Activated naive CD8-positive, alpha-beta T cell (primary cell): ENCODE data around the gene MYOG.
A peak's percentile ranks its signal among the peaks of the same experiment; 100 is the strongest.

ENCODE experiments used
- H3K27ac Mint-ChIP-seq: one replicate; pipeline ENCODE4 v1.8.0; 2021; ENCODE audit warnings: mixed read lengths
- H3K27me3 Mint-ChIP-seq: one replicate; pipeline ENCODE4 v1.8.0; 2021; ENCODE audit warnings: mixed read lengths
- H3K36me3 Mint-ChIP-seq: one replicate; pipeline ENCODE4 v1.8.0; 2021; ENCODE audit warnings: mixed read lengths
- H3K4me1 Mint-ChIP-seq: one replicate; pipeline ENCODE4 v1.8.0; 2021; ENCODE audit warnings: low read depth, mixed read lengths
- H3K4me3 Mint-ChIP-seq: one replicate; pipeline ENCODE4 v1.8.0; 2021; ENCODE audit warnings: mild to moderate bottlenecking, mixed read lengths
- H3K9me3 Mint-ChIP-seq: one replicate; pipeline ENCODE4 v1.8.0; 2021; ENCODE audit warnings: low read depth, mixed read lengths

Gene MYOG

DNA sequence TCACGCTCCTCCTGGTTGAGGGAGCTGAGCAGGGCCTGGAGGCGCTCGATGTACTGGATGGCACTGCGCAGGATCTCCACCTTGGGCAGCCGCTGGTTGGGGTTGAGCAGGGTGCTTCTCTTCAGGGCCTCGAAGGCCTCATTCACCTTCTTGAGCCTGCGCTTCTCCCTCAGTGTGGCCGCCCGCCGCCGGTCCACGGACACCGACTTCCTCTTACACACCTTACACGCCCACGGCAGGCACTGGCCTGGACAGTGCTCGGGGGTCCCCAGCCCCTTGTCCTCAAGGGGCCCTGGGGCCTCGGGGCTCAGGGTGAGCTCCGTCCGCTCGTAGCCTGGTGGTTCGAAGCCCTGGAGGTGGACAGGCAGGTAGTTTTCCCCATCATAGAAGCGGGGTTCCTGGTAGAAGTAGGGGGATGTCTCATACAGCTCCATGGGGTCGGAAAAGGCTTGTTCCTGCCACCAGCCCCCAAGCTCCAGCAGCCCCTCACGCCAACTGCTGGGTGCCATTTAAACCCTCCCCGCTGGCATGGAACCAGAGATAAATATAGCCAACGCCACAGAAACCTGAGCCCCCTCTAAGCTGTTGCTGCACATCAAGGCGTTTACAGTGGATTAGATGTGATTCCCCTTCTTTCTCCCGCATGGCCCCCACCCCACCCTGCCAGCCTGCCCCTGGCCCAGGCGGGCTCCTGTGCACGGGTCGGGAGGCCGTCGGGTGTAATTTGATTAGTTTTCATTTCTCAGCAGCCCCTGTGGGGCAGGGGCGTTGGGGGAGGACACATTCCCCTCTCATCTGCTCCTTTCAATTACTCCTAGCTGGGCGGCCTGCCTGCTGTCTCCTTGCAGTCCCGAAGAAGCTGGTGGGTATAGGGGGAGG lies at the start of gene MYOG:
TSS of gene MYOG (minus strand) at position 485 of the 879 bp plus-strand sequence. CDS start at position 434, 51 bp downstream.
- H3K36me3 Mint-ChIP-seq, result no peaks in the 10 kb centered on the region
- H3K4me3 Mint-ChIP-seq, result no peak within 1 kb of the TSS
- H3K4me1 Mint-ChIP-seq, result no peaks in the 10 kb centered on the region
- no peaks in the 10 kb centered on the region for H3K9me3 Mint-ChIP-seq
- no peak within 1 kb of the TSS for H3K27ac Mint-ChIP-seq
- peaks cover 7% of the 10 kb centered on the region for H3K27me3 Mint-ChIP-seq

DNA sequence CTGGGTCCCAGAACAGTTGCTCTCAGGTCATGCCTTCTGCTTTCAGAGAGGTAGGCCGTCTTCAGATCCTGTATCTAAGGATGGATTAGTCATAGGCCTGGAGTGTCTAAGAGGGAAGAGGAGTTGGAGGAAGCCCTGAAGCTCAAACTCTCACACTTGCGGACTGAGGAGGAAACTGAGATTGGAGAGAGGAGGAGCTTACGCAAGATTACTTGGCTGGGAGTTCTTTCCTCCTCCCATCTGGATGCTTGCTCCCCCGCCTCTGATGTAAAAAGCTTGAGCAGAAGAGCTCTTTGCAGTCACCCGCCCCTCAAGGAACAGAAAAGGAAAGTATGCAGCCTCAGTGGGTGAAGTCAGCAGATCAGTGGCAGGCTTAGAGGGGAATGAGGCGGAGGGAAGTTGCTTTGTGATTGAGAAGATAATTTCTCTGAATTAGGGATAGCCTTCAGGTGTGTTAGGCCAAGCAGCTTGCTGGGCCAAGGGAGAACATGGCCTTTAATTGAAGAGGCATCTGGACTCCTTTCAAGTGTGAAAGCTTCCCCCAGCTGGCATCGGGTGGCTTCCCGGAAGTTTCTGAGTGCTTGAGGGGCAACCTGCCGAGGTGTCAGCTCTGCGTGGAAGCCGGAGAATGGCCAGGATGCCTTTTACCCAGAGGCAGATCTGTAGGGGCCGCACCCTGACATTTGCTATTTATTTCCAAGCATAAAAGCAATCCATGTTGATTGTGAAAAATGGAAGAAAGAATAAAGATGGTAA lies 48.3 kb upstream of the MYOG start:
- Mint-ChIP-seq H3K27me3 (peaks cover 2% of the 10 kb centered on the region), H3K27ac (no peak overlapping the region), H3K36me3 (no peaks in the 10 kb centered on the region), H3K4me1 (no peaks in the 10 kb centered on the region), H3K9me3 (no peaks in the 10 kb centered on the region), H3K4me3 (no peak overlapping the region)

DNA sequence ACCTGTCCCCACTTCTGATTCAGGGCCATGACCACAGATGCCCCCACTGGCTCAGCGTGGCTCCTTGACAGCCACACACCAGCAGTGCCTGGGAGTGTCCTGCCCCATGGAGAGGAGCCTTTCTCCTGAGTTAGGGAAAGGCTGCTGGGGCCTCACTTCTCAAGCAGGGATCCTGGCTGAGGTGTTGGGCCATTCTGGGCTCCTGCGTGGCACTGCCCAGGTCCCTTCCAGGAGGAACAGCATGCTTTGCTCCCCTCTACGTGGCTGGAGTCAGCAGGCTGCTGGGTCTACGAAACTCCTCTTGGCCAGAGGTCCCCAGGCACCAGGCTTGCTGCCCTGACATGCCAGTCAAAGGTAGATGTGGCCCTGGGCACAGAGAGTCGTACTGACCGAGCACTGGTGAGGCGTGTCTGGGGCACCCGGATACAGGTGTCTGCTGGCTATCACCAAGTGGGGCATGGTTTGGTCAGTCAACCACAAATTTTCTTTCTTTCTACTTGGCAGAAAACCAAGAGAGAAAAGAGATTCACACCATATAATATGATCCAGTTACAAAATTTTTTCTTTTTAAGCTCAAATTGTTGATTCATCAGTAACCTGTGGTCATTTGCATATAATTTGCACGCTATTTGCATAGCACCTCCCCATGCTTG lies 45.9 kb upstream of the MYOG start:
- H3K4me3 Mint-ChIP-seq, result no peak overlapping the region
- H3K4me1 Mint-ChIP-seq, result peaks cover 10% of the 10 kb centered on the region
- H3K27ac Mint-ChIP-seq, result no peak overlapping the region
- no peaks in the 10 kb centered on the region for H3K36me3 Mint-ChIP-seq
- peaks cover 14% of the 10 kb centered on the region for H3K27me3 Mint-ChIP-seq
- no peaks in the 10 kb centered on the region for H3K9me3 Mint-ChIP-seq

DNA sequence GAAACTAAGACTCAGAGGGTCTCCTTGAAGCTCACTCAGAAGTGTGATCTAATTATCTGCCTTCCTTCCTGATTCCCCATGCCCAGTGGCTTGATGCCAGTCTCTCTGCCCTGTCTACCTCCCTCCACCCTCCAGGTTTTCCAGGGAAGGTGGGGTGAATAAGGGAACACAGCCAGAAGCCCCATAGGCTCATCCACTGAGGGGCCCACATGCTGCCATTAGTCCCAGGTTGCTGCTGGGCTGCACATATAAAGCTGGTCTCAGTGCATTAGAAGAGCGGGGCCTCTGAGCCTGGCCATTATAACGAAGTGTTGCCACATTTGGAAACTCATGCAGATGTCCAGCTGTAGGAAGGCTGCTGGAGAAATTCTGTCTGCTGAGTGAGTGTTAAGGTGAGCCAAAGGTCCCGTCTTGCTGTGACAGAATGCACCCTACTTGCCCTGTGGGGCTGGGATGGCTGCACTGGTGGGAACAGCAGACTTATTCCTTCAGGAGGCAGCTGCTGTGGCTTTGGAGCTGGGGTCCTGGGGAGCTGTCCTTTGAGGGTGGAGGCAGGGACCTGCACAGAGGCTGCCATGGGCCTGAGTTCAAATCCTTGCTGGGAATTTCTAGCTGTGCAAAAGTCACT lies 44.7 kb upstream of the MYOG start:
- peaks cover 12% of the 10 kb centered on the region for H3K4me1 Mint-ChIP-seq
- no peaks in the 10 kb centered on the region for H3K36me3 Mint-ChIP-seq
- H3K4me3 Mint-ChIP-seq, result no peak overlapping the region
- H3K9me3 Mint-ChIP-seq, result no peaks in the 10 kb centered on the region
- no peak overlapping the region for H3K27ac Mint-ChIP-seq
- H3K27me3 Mint-ChIP-seq, result peaks cover 21% of the 10 kb centered on the region

DNA sequence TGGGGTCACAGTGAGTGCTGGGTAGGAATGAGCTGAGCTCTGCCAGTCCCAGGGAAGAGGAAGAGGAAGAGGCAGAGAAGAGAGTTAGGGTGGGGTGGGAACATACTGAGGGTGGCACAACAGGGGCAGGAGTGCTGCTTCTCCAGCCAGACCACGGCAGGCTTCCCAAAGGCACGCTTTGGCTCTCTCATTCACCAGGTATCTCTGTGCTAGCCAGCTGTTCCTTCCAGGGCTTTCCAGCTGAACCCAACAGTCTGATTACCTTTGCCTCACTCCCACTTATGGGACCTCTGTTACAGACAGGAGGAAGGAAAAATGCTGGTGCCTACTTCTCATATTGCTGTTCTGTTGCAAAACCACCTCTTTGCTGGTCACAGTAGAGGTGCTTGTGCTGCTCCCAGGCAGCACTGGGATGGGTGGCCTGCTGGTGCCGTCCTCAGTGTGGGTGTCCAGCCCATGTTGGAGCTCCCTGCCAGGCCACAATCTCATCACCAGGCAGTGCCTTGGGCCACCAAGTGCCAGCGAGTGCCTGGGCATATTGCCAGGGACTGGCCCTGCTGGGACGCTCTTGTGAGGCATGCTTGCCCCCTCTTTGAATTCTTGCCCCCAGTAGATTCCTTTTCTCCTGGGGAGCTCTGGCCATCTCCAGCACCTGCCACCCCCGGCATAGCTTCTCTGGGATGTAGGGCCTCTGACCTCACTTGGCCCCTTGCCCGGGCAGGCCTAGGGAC lies 43.9 kb upstream of the MYOG start:
- peaks cover 23% of the 10 kb centered on the region for H3K27me3 Mint-ChIP-seq
- no peaks in the 10 kb centered on the region for H3K36me3 Mint-ChIP-seq
- H3K9me3 Mint-ChIP-seq, result no peaks in the 10 kb centered on the region
- no peak overlapping the region for H3K4me3 Mint-ChIP-seq
- no peak overlapping the region for H3K27ac Mint-ChIP-seq
- peaks cover 12% of the 10 kb centered on the region for H3K4me1 Mint-ChIP-seq

DNA sequence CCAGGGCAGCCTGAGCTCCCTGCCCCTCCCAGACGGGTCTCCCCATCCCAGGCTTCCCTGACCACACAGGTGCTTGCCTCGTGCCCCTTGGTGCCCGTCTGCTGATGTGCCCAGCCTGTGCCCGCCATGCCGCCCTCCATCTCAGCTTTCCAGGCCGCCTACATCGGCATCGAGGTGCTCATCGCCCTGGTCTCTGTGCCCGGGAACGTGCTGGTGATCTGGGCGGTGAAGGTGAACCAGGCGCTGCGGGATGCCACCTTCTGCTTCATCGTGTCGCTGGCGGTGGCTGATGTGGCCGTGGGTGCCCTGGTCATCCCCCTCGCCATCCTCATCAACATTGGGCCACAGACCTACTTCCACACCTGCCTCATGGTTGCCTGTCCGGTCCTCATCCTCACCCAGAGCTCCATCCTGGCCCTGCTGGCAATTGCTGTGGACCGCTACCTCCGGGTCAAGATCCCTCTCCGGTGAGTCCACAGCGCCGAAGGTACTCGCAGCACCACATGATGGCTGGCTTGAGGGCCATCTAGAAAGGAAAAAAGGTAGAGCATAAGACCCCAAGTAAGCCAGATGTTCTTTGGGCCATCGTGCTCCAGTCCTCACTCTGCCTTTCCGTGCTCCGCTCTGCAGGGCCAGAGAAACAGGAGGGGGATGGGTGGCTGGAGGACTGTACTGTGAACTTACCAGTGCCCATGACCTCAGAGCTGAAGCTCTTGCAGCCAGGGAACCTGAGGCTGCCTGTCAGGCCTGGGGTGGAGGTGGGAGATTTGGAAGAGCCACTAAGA lies 43.1 kb upstream of the MYOG start:
- Mint-ChIP-seq H3K36me3 (no peaks in the 10 kb centered on the region), H3K4me3 (no peak overlapping the region), H3K27me3 (peaks cover 23% of the 10 kb centered on the region), H3K4me1 (peaks cover 12% of the 10 kb centered on the region), H3K27ac (no peak overlapping the region), H3K9me3 (no peaks in the 10 kb centered on the region)

DNA sequence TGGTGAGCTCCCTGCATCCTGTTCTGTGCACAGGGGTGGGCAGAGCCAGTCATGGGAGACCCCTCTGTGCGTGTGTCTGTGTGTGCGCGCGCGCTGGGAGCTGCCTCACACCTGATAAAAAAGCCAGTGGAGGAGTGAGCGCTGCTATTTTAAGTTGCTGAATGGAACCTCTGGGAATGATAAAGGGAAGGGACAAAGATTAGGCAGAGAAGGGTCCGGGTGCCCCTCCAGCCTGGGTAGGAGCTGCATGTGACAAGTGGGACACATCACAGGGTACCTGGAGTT lies 42.6 kb upstream of the MYOG start:
- Mint-ChIP-seq H3K4me1 (peaks cover 12% of the 10 kb centered on the region), H3K27ac (no peak overlapping the region), H3K27me3 (peaks cover 27% of the 10 kb centered on the region), H3K36me3 (no peaks in the 10 kb centered on the region), H3K9me3 (no peaks in the 10 kb centered on the region), H3K4me3 (peak overlapping the region; percentile 20)

DNA sequence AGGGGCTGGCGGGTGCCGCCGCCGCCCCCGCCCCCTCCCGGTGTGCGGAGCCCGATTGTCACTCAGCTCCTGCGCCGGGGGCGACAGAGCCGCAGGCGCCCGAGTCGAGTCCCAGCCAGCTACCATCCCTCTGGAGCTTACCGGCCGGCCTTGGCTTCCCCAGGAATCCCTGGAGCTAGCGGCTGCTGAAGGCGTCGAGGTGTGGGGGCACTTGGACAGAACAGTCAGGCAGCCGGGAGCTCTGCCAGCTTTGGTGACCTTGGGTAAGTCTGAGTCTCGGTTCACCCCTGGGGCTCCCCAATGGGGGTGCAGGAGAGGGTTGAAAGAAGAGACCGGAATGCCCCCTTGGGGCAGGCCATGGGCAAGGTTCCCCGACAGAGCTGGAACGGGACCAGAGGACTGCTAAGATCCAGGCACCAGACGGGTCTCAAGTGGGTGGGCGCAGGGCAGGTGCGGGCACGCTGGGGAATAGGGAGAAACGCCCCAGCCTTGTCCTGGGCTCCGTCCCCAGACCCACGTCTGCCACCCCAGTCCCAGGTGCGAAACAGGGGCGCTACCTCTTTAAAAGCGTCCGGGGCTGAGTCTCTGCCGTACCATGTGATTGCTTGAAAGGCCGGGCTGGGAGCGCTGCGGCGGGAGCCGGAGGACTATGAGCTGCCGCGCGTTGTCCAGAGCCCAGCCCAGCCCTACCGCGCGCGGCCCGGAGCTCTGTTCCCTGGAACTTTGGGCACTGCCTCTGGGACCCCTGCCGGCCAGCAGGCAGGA lies 42.0 kb upstream of the MYOG start, which contains the start of gene ADORA1:
TSS of gene ADORA1 (plus strand) at position 61 of the 765 bp plus-strand sequence. CDS start 1,116 bp downstream, outside the sequence.
- Mint-ChIP-seq H3K9me3 (no peaks in the 10 kb centered on the region), H3K4me3 (peak within 1 kb of the TSS; percentile 62), H3K27me3 (peaks cover 27% of the 10 kb centered on the region), H3K36me3 (no peaks in the 10 kb centered on the region), H3K4me1 (peaks cover 12% of the 10 kb centered on the region), H3K27ac (no peak within 1 kb of the TSS)

DNA sequence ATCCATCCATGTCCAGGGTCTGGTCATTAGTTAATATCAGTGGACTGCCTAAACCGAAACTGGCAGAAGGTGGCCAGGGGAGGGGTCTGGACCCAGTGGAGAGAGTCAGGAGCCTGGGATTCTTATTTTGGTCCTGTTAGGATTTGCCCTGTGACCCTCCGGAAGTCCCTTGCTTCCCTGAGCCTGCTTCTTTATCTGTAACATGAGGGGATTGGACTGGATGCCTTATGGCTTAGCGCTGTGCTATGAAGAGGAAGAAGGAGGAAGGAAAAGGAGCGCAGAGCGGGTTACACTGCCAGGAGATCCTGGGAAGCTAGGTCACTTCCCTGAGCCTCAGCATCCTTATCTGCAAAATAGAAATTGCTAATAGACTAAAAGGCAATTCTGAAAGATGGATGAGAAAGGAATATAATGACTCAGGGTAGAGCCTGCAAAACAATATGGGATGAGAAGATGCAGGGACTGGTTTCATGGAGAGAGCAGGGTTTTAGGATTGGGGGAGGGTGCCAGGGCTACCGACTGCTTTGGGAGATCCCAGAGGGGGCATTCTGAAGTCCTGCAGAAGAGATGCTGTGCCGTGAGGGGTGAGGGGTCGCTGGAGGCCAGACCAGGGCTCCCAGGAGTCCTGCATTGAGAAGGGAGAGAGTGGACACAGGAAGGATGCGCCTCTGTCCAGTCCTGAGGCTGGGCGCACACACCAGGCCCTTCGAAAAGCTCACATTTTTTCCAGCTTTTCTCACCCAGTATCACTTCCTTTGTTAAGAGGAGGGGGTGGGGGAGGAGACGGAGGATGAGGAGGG lies 41.3 kb upstream of the MYOG start:
- no peaks in the 10 kb centered on the region for H3K36me3 Mint-ChIP-seq
- no peak overlapping the region for H3K27ac Mint-ChIP-seq
- H3K27me3 Mint-ChIP-seq, result peaks cover 30% of the 10 kb centered on the region
- H3K4me1 Mint-ChIP-seq, result peaks cover 12% of the 10 kb centered on the region
- H3K9me3 Mint-ChIP-seq, result no peaks in the 10 kb centered on the region
- peak overlapping the region; percentile 62 for H3K4me3 Mint-ChIP-seq

DNA sequence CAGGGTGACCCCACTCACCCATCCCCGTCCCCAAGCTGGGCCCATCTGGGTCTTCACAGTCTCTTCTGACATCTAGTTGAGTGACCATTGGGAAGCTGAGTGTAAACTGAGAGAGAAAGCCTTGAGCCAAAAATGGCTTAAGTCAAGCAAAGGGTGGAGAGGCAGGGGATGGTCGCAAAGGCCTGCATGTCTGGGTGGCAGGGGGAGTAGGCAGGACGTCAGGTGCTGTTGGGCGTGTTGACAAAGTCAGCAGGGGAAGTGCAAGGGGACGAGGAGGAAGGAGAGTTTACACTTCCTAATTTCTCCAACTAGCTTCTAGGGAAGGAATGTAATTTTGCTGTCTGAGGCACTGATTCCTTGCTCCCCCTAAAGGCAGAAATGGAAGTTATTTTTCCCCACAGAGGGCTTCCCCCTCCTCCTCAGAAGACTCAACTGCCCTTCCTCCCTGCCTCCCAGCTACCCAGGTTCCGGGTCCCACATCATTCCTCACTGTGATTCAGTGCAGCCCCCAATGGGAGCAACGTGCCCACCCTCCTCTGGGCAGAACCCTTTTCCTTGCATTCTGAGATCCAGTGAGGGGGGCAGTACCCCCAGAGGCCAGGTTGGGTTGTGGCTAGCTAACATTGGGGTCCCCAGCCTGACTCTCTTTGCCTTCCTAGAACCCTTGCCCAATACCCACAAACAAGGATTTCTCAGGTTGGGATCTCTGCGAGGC lies 40.5 kb upstream of the MYOG start:
- Mint-ChIP-seq H3K9me3 (no peaks in the 10 kb centered on the region), H3K36me3 (no peaks in the 10 kb centered on the region), H3K27me3 (peaks cover 34% of the 10 kb centered on the region), H3K4me1 (peaks cover 15% of the 10 kb centered on the region), H3K4me3 (no peak overlapping the region), H3K27ac (no peak overlapping the region)

DNA sequence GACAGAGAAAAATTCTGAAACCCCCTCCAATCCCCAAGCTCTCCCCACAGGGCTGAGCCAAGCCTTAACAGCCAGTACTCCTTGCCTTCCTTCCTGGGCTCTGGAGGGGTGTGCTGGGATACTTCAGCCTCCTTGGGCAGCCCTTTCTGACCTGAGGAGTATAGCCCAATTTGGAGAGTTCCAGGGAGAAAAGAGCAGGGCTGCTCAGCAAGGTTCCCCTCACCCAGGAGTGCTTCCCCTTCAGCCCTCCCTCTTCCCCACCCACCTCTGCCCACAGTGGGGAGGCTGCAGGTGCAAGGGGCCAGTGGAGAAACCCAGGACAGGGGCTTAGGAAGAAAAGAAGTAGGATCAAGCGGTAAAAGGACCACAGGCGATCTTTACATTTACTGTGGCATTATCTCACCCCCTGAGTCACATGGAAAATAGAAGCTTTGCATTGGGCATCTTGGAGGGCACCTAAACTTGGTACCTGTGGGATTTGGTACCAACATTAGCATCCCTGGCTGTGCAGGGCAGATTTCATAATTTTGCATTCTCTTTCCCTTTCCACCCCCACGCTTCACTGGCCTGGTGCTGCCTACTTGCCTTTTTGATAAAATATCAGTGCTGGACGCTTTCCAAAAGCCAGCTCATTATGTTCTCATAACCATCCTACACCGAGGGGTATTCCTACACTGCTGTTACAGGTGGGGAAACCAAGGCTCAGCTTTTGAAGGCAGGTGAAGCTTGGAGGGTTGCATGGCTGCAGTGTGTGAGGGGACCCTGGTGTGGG lies 38.9 kb upstream of the MYOG start:
- Mint-ChIP-seq H3K27ac (no peak overlapping the region), H3K9me3 (no peaks in the 10 kb centered on the region), H3K4me3 (no peak overlapping the region), H3K36me3 (no peaks in the 10 kb centered on the region), H3K27me3 (peaks cover 46% of the 10 kb centered on the region), H3K4me1 (peaks cover 15% of the 10 kb centered on the region)
